ENCODE results near the gene IFT43.

- TF ChIP-seq POLR2A (IDR thresholded peaks at IDR 0.05) (no peak), CTCF (IDR thresholded peaks at IDR 0.05) (no peak)
Observed at GRCh38 chr14:76098916-76099675, 113.5 kb downstream of the IFT43 start.
